ENCODE measurements around the gene DLX3.

DLX3 gene

DNA sequence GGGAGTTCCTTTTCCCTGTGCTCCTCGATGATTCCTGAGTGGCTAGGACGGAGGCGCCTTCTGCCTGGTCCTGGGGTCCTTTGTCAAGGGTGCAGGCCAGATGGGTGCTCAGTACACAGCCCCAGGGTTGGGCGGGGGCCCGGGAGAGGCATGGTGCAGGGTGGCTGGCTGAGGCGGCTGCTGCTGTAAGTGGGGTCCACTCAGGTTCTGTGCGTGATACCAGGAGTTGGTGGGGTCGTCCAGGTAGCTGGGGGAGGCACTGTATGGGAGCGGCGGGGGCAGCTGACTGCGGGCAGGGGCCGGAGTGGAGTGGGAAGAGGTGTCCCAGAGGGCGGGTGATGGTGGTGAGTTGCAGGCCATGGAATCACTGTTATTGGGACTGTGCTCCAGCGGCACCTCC, 3.6 kb downstream of the DLX3 start:
- no peak for DNase-seq

DNA sequence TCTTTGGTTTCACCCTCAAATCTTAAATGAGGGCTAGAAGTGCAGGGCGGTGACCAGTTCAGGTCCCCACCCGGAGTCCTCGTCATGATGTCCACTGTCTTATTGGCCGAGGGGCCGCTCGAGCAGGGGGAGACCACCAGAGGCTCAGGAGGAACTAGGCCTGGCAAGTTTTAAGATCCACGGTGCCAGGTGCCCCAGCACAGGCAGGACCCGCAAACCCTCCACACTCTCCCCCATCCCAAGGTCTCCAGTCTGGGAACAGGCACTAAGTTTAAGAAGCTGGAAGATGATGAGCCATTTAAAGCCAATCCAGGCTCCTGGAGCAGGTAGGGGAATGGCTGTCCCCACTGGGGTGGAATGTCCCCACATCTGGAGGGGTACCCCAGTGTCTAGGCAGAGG, 4.1 kb downstream of the DLX3 start:
- no peak for DNase-seq

DNA sequence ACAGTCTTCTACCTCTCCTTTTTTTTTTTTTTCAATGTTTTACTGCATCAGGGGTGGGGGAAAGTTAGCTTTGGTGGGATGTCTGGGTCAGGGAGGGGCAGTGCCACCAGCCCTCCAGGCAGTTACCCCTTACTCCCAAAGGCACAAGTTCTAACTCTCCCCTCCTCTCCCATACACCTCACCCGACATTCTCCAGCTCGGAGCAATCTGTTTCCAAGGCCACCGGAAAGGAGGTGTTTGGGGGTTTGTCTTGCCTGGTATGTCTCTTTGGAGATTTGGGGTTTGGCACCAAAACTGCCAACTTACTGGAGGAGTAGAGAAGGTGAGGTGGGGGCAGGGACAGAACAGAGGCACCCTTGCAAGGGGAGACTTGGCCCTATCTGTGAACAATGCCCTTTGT, 4.7 kb downstream of the DLX3 start:
- no peak for DNase-seq

DNA sequence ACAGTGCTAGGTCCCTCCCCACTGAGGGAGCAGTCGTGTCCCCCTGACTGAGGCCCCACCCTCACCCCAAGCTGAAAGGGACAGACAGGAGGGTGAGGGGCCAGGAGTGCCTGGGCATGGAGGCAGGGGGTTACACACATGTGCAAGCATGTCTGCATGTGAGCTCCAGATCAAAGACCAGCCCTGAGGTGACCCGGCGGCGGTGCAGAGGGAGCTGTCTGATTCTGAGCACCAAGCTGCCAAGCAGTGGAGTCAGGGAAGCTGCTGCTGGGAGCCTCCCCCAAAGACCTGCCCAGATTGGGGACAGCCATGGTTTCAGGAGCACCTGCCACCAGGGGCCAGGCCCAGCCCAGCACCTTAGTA, 5.5 kb downstream of the DLX3 start:
- no peak for DNase-seq

DNA sequence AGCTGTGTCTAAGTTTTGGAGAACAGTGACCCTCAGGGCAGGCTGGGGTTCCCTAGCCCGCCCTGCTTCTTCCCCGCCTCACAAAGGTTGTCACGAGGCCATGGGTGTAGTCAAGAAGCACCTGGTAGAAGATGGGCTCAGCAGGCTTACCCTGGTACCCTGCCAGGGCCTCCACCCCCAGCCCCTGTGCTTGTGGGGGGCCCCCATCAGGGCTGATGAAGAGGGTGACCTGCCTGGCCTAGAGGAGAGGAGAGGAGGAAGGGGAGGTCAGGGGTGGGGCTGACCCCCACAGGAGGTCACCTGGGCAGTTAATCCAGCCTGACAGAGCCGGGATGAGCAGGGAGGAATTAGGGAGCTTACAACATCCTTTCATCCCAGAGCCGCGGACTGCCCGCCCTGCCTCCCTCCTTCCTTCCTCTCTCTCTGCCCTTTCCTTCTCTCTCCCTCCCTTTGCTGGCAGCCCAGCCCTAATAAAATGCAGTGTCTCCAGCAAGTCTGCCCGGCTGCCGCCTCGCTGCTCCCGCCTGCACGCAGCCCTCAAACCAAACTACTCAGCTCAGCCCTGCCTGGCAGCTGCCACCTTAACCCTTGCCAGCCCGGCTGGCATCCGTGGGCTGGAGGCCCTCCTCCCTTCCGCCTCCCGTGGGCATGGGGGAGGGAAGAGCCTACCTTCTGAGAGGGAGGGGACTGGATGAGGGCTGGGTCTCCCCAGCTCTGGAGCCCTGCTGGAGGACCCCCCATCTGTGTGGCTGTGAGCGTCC, 7.2 kb downstream of the DLX3 start:
- DNase-seq: no peak

DNA sequence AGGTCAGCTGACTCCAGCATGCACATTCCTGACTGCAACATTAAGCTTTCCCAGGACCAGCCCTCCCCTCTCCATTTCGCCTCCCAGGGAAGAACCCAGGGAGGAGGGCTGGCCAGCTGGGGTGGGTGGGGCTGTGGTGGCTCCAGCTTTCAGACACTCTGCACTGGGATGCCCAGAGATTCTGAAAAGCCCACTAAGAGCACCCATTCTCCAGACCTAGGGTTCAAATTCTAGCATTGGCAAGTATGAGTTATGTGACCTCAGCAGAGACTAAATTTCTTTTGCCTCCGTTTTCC, 7.8 kb downstream of the DLX3 start:
- no peak for DNase-seq

DNA sequence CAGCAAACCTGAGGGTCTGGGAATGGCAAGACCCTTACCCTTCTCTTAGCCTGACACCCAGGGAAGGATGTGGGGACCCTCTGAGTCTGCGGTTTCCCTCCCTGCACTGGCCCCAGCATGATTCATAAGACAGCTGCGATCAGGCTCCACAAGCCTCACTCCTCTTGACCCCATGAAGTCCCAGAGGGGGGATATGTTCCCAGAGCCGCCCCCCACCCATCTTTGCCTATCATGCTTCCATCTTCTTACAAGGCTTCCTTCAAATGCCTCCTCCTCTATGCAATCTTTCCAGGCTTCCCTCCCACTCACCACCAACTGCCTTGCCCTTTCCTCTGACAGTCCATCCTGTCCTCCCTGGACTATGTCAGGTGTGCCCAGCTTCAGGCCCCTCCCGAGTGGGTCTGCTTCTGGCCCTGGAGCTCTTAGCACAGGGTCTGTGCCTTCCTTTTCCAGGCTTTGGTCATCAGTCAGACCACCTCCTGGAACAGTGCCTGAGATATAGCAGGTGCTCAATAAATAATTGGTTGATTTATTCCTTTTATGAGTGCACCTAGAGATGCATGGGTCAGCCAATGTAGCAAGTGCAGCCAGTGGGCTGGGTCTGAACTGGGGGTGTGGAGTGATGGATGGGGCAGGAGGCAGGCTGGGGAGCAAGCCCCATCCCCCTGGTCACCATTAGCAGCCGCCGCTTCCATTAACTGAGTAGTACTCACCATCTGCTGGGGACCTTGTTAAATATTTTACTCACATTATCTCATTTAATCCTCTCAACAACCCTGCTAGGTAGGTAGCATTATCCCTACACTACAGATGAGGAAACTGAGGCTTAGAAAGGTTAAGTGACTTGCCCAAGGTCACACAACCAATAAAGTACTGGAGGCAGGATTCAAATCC, 8.4 kb downstream of the DLX3 start:
- DNase-seq: no peak

DNA sequence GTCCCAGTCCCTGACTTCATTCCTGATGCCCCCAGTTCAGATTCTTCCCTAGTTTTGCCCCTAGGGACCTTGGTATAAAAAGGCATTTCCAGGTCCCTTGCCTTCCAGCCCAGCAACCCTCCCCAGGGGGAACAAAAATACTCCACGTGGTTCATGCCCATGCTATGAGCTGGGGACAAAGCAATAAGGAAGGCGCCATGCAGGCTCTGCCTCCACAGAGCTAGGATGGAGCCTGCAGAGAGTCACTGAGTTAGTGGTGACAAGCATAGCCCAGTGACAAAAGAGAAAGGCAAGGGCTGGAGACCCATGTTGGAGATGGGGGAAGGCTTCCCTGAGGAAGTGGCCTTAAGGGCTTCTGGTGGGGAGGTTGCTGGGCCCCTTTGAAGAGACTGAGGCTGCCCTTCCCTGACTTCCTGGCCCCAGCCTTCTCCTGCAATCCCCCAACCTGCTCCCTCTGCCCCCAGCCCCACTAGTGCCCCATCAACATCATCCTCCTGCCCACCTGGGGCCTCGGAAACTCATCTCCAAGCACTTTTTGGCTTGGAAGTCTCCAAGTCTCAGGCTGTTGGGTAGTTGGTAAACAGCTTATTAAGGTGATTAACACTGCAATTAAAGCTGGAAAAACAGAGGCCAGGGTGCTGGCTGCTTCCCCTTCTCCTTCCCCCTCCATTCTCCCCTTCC, 9.6 kb downstream of the DLX3 start:
- no peak for DNase-seq

DNA sequence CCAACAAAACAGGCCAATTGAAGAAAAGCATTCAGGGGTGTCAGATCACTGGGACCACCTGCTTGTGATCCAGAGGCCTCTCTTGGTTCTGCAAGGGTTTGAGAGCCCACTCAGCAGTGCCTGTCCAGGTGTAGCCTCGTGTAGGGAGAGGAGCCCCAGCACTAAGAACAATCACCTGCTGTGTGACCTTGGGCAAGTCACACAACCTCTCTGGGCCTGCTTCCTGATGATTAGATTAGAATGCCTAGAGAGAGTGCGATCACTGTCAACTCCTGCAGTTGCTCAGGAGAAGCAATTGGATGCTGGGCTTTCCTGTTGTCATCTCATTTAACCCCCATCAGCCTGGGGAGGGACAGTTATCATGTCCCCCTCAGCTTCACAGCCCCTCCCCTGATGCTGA, 10.2 kb downstream of the DLX3 start:
- no peak for DNase-seq

DNA sequence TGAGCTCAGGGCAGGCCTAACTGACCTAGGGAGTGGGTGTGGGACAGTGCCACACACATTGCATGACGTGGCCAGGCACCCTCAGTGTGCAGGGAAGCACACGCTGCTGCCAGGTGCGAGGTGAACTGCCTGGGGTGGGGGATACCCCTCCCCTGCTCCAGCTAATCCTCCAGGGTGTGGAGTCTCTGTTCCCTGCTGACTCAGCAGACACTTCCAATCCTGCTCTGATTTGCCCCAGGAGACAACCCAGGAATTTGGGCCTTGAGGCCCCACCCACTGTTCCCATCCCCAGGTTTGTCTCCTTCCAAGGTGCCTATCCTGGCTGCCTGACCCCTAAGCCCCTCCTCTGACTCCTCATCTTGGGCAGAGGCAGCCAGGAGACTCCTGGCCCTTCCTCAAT, 10.7 kb downstream of the DLX3 start:
- DNase-seq: no peak

DNA sequence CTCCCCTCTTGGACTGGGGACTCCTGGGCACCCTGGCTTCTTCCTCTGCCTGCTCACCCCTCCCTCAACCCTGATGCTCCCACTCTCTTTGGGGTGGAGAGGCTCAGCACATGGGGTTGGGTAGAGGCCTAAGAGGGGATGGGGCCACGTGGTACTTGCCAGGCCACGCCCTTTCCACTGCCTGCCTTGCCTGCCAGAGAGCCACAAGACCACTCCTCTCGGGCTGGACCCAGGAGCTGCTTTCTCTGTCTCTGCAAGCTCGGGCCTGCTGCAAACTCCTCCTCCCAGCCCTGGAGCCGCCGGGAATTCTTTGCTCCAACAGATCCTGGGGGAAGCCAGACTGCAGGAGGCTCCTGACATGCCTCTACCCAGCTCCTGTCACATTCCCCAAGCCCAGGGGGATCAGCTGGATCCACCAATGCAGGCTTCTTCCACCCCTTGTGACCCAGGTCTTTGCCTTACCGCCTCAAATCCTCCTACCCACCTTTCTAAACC, 14.3 kb downstream of the DLX3 start:
- no peak for DNase-seq

DNA sequence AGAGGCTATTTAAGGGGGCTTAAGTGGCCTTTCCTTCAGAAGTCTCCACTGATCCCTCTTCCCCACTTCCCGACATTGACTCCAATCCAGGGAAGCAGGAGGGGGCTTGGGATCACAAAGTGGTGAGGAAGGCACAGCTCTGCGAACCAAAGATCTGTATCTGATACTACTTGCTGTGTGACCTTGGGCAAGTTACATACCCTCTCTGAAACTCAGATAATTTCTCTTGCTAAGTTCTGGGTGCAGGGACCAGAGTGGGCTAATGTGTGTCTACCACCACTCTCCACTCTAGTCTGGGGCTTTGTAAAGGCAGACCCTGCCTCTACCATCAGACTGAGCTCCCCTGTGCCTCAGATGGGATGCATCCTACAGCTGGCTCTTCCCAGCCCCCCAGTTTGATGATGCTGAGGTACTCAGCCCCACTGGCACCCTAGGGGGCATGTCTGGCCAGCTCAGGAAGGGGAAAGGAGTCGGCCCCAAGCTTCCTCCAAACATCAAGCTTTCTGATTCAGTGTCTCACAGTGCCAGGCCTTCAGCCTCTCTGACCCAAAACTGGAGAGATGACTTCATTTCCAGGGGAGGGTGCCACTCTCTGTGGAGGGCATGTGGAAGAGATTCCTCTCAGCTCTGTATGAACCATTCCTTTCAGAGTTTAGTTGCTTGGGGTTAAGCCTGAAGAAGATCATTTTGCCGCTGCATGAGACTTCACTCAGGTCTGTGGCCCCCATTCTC, 15.1 kb downstream of the DLX3 start:
- no peak for DNase-seq

DNA sequence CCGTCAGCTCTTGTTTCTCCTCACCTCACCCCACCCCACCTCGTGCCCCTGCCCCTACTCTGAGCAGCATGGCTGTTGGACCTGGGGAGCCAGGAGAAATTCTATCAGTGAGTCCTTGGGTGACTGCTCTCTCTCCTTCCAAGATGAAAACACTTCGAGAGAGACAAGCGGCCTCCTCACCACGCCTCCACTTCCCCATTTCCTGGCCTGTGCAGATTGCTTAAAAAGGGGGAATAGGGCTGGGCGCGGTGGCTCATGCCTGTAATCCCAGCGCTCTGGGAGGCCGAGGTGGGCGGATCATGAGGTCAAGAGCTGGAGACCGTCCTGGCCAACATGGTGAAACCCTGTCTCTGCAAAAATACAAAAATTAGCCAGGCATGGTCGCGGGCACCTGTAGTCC, 16.5 kb downstream of the DLX3 start:
- DNase-seq: no peak

DNA sequence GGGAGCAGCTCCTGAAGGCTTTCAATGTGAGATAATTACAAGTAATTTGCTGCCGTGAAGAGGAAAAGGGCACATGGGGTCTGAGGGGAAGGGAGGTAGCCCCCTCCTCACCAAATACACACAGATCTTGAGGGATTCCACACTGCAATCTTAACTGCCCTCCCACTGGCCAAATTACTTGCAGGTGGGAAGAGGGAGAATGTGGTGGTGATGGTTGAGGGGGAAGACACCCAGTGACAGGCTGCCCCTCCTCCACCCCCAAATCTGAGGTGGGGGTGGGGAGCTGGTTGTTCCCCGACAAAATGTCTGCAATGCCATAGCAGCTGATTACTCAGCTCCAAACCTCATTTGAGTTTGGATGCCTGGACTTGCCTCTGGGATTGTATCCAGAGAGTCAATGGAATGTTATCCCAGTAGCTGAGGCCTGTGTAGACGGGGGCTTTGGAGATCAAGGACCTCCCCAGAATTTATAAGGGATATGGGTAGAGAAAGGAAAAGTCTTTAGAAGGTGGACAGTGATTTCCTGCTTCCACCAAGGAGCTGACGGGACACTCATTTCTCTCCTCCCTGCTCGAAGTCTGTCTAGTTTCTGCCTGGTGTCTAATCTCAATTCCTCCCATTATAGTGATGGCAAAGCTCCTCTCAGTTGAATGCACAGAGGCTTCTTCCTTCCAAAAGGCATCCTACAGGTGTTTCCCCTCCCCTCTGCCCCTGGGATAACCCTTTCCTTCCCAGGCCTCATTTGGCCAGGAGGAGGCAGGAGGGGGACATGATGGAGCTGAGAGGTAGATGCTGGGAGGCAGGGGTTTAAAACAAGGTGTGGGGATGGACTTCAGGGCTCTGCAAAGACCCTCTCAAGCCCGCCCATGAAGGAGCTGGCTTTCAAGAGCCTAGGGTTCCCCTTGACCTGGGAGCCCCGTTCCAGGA, 17.3 kb downstream of the DLX3 start:
- DNase-seq: no peak

DNA sequence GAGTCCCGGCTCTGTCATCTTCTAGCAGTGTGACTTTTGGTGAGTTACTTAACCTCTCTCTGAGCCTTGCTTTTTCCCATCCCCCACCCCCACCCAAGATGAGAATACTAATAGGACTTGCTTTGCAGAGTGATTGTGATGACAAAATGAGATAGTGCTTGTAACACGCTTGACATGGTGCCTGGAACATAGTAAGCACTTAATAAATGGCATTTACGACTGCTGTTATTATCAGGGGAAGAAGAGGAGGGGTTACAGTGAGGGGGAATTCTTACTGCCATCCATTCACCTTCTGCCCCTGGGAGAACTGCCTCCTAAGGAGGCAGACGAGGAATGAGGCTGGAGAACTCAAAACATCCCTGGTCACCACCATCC, 18.2 kb downstream of the DLX3 start:
- no peak for DNase-seq

DNA sequence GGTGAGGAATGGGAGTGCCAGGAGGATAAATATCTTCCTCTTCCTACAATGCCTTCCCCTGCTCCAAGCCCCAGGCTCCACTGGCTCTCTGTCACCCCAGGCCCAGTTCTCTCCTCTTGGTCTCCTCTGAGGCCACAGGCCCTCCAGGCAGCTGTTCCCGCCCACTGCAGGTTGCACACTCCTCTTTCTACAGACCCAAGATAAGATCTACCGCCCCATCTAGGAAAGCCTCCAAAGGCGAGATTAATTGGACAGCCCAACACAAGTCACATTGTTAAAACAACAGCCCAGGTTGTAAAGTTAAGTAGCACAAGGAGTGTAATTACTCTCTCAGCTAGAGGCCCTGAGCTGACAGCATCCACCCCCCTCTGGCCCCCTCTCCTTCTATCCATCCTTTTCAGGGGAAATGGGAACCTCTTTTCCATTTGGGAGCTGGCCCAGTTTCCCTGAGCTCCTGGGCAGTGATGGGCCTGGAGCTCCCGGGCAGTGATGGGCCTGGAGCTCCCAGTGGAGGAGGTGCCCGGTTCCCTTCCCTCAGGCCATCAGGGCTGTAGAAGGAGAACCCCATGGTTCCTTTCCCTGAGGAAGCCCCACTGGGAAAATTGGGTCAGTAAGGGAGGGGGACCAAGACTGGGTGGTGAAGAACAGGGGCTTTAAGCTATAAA, 18.7 kb downstream of the DLX3 start:
- DNase-seq: no peak

DNA sequence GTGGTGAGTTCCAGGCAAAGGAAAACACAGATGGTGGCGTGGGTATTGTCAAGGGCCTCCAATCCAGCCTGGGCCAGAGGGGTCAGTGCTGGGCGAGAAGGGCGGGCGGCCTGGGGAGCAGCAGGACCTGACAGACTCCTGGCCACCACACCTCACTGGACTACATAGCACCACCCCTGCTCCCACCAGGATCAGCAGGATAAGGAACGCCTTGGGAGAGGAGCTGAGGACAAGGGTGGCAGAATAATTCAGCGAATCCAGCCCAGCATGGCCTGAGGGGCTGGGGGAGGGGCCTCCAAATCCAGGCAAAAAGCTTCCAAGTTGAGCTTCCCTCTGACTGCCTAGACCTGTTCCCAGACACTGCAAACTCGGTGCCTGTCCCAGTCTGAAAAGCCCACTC, 19.5 kb downstream of the DLX3 start:
- no peak for DNase-seq

DNA sequence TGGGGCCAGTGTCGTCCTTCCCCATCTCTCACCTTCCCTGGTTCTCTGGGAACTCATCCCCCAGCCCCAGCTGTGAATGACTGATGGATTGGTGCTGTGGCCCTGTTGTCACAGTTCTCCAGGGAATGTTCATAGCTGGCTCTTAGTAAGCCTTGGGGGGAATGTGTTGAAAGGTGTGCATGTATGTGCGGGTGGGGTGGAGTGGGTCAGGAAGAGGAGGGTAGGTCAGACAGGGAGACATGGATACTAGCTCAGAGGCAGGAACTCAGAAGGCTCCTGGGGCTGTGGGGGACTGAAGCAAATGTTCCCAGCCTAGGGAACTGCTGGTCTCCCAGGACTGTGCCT, 21.8 kb downstream of the DLX3 start:
- no peak for DNase-seq

DNA sequence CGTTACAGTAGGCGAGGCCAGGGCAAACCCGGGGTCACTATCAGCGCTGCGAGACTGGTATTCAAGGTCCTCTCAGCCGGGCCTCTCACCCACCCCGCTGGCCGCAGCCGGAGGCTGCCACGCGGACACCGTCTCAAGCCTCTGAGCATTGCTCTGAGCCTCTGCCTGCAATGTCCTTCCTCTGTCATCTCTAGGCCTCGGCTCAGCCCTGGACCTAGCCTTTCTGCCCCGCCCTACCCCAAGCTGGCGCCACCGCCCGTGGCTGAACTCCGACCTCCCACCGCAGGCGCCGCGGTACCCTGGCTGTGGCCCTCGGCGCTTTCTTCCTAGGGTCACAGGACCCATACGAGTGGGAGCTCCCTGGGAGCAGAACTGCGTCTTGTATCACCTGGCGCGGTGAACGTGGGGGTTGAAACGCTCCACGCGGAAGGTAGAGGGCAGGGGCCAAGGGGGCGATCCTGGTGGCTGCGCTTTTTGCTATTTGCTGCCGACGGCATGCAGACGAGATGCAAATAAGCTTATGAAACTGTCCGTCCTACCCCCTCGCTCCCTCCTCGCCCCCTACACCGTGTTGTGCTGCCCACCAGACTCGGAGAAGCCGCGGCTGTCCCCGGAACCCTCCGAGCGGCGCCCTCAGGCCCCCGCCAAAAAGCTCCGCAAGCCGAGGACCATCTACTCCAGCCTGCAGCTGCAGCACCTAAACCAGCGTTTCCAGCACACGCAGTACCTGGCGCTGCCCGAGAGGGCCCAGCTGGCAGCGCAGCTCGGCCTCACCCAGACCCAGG, 22.3 kb downstream of the DLX3 start:
- DNase-seq: no peak

DNA sequence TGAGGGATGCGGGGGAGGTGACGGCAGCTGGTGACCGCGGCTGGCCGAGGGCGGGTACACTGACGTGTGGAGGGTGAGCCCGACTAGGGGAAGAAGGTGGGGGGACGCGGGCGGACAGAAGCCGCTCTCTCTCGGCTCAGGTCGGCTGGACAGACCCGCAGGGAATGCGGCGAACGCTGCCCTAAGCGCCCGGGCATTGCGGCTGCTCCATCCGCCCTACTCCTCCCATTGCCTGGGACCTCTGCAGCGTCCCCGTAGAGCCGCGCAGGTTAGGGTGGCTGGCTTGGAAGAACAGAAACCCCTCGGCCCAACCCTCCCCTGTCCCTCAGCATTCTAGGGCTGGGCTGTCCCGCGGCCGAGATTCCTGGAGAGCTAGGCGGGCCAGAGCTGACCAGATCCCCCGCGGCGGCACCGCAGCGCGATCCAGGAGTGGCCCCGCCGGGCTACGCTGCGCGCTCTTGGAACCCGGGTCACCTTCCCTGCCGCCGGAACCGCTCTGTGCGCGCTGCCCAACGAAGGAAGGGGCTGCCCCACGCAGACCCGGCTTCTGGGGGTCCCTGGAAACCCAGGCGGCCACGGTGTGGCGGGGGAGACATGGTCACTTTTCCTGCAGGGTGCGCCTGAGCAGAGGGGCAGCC, 23.1 kb downstream of the DLX3 start:
- DNase-seq: no peak

Data from stimulated activated CD4-positive, alpha-beta T cell treated with anti-CD3 and anti-CD28 coated beads, Interleukin-4, amount 100 ng/mL, for 24 hours (primary cell).